ENCODE data around the gene RTF1.

The RTF1 gene

GRCh38 chr15:41506796-41507341 is 90.0 kb downstream of the RTF1 start:
- no peak for DNase-seq (ENCODE audit: low spot score)

- no peak for DNase-seq (ENCODE audit: low spot score)
These were observed 91.0 kb downstream of the RTF1 start for GRCh38 chr15:41507820-41508290.

GRCh38 chr15:41510728-41511127 is 93.8 kb downstream of the RTF1 start:
- no peak for DNase-seq (ENCODE audit: low spot score)

- peak; percentile 56 for DNase-seq (ENCODE audit: low spot score)
These were observed 94.5 kb downstream of the RTF1 start for GRCh38 chr15:41511331-41511898.

- DNase-seq (ENCODE audit: low spot score), result no peak
These were observed 95.0 kb downstream of the RTF1 start for GRCh38 chr15:41511899-41512369.

- DNase-seq (ENCODE audit: low spot score), result no peak
These were observed 95.6 kb downstream of the RTF1 start for GRCh38 chr15:41512512-41512939.

- peak; percentile 67 for DNase-seq (ENCODE audit: low spot score)
These were observed 96.1 kb downstream of the RTF1 start for GRCh38 chr15:41512940-41513505.

GRCh38 chr15:41513506-41514227 is 96.8 kb downstream of the RTF1 start, which contains the start of gene LTK:
Gene LTK, minus strand, starts transcription at chr15:41513827. Its CDS starts 118 bp downstream, at chr15:41513709.
- DNase-seq (ENCODE audit: low spot score), result peak; percentile 68

GRCh38 chr15:41517895-41518449 is 101.1 kb downstream of the RTF1 start:
- no peak for DNase-seq (ENCODE audit: low spot score)

- DNase-seq (ENCODE audit: low spot score), result no peak
These were observed 103.7 kb downstream of the RTF1 start for GRCh38 chr15:41520636-41521035.

- no peak for DNase-seq (ENCODE audit: low spot score)
These were observed 104.7 kb downstream of the RTF1 start for GRCh38 chr15:41521614-41522013.

GRCh38 chr15:41523097-41523496 is 106.2 kb downstream of the RTF1 start:
- no peak for DNase-seq (ENCODE audit: low spot score)

- no peak for DNase-seq (ENCODE audit: low spot score)
These were observed 113.6 kb downstream of the RTF1 start for GRCh38 chr15:41530363-41530956.
